Prostate gland (tissue), 2 donors: Measurements from ENCODE around the gene TMEM184C.

ENCODE experiments used
- CTCF ChIP-seq, 4 experiments: fragments of 200-600 bp in 2 of 4; fragments of 450-650 bp in 2 of 4; sonication (generic) in 2 of 4; IDR thresholded peaks; 1 replicate in 3 of 4; 2 replicates in 1 of 4; pipeline ENCODE4 v1.5.1; 2016 to 2019; ENCODE audit warnings: antibody characterized with exemption in 4 of 4, mild to moderate bottlenecking in 2 of 4, moderate library complexity in 2 of 4
- POLR2A ChIP-seq: fragments of 450-650 bp; IDR thresholded peaks from one replicate; pipeline ENCODE4 v1.6.1; 2016; ENCODE audit warnings: antibody characterized with exemption, mild to moderate bottlenecking
- POLR2AphosphoS5 ChIP-seq: sonication (generic); formaldehyde crosslinking; IDR thresholded peaks from one replicate; pipeline ENCODE4 v1.6.1; 2017; ENCODE audit warnings: antibody characterized with exemption

- TF ChIP-seq POLR2A (no peak), CTCF (IDR thresholded peaks at IDR 0.05) (no peak), POLR2AphosphoS5 (no peak)
These were observed 26.4 kb downstream of the TMEM184C start for GRCh38 chr4:147643616-147644015.
